GM23338 (cell line): Measurements from ENCODE around the gene CAAP1. TPM values are rescaled to one million over a fixed set of nuclear protein-coding genes. Genes with fewer than 3 reads are reported as not detected.
"Not testable (repeated sequence)": the region's sequence is repeated elsewhere in the genome, so short reads cannot be mapped to it uniquely, and the experiment has no call there.

Source experiments
- ATAC-seq: fragments of 200-7000 bp; cut with Tn5 transposase; 3 replicates; pipeline ENCODE4 v1.9.1; 2020
- DNase-seq: peaks from one replicate; pipeline ENCODE4 v3.0.0-alpha.2; 2015; ENCODE audit warnings: low spot score
- H2AFZ ChIP-seq: fragments of 200-600 bp; sonication (generic); 2 replicates; pipeline ENCODE4 v1.8.0; 2016; ENCODE audit warnings: antibody characterized with exemption, mild to moderate bottlenecking, moderate library complexity
- H3F3A ChIP-seq: fragments of 200-600 bp; sonication (generic); replicated peaks from 2 replicates; pipeline ENCODE4 v1.8.0; 2017; ENCODE audit warnings: antibody characterized with exemption, mixed run types, low read depth
- H3K27ac ChIP-seq: fragments of 200-600 bp; sonication (generic); 2 replicates; pipeline ENCODE4 v1.6.1; 2016; ENCODE audit warnings: low read depth
- H3K27me3 ChIP-seq: fragments of 200-600 bp; sonication (generic); 2 replicates; pipeline ENCODE4 v1.8.0; 2016; ENCODE audit warnings: mild to moderate bottlenecking, mixed run types, moderate library complexity; ENCODE audit not compliant: insufficient read depth
- H3K36me3 ChIP-seq: fragments of 200-600 bp; sonication (generic); 2 replicates; pipeline ENCODE4 v1.8.0; 2016; ENCODE audit warnings: mild to moderate bottlenecking; ENCODE audit not compliant: insufficient read depth
- H3K4me1 ChIP-seq: fragments of 200-600 bp; sonication (generic); 2 replicates; pipeline ENCODE4 v1.8.0; 2016; ENCODE audit warnings: mild to moderate bottlenecking, moderate library complexity; ENCODE audit not compliant: insufficient read depth
- H3K4me2 ChIP-seq: fragments of 200-600 bp; sonication (generic); 2 replicates; pipeline ENCODE4 v1.7.1; 2017; ENCODE audit warnings: mixed run types
- H3K4me3 ChIP-seq: fragments of 200-600 bp; sonication (generic); 2 replicates; pipeline ENCODE4 v1.6.1; 2016; ENCODE audit warnings: mixed run types
- H3K79me2 ChIP-seq: fragments of 200-600 bp; sonication (generic); replicated peaks from 2 replicates; pipeline ENCODE4 v1.8.0; 2017; ENCODE audit warnings: mild to moderate bottlenecking; ENCODE audit not compliant: insufficient read depth
- H3K9me2 ChIP-seq: fragments of 200-600 bp; sonication (generic); 2 replicates; pipeline ENCODE4 v1.8.0; 2017; ENCODE audit not compliant: insufficient read depth
- H4K20me1 ChIP-seq: fragments of 200-600 bp; sonication (generic); replicated peaks from 2 replicates; pipeline ENCODE4 v1.8.0; 2017; ENCODE audit warnings: mild to moderate bottlenecking; ENCODE audit not compliant: insufficient read depth
- H3K27ac Mint-ChIP-seq: 2 replicates; pipeline ENCODE4 v1.8.0; 2020; ENCODE audit warnings: inconsistent platforms, mild to moderate bottlenecking, moderate library complexity, mixed read lengths
- H3K27me3 Mint-ChIP-seq: 3 replicates; pipeline ENCODE4 v1.8.0; 2022; ENCODE audit warnings: low read depth, mild to moderate bottlenecking, moderate library complexity, mixed read lengths, inconsistent platforms; ENCODE audit not compliant: insufficient read depth, poor library complexity
- H3K36me3 Mint-ChIP-seq: 3 replicates; pipeline ENCODE4 v1.8.0; 2021; ENCODE audit warnings: low read depth, mild to moderate bottlenecking, inconsistent platforms, moderate library complexity, mixed read lengths
- H3K4me1 Mint-ChIP-seq: 3 replicates; pipeline ENCODE4 v1.8.0; 2020; ENCODE audit warnings: mild to moderate bottlenecking, inconsistent platforms, mixed read lengths
- H3K4me3 Mint-ChIP-seq: 3 replicates; pipeline ENCODE4 v1.8.0; 2021; ENCODE audit warnings: moderate library complexity, mild to moderate bottlenecking, inconsistent platforms, mixed read lengths
- H3K9me3 Mint-ChIP-seq: 3 replicates; pipeline ENCODE4 v1.8.0; 2020; ENCODE audit warnings: moderate library complexity, mild to moderate bottlenecking, inconsistent platforms, mixed read lengths
- CREB1 ChIP-seq: fragments of 250-450 bp; sonication (Bioruptor Pico); IDR thresholded peaks from 2 replicates; pipeline ENCODE4 v1.5.0; 2020; ENCODE audit warnings: low read depth, mild to moderate bottlenecking, moderate library complexity
- CTCF ChIP-seq, 2 experiments: fragments of 200-600 bp in 1 of 2; sonication (generic) in 1 of 2; conservative IDR thresholded peaks; 2 replicates each; pipeline versions ENCODE4 v1.5.1 to v1.6.1; 2016 to 2017; ENCODE audit warnings: antibody characterized with exemption in 2 of 2, low read depth in 2 of 2, mild to moderate bottlenecking in 2 of 2, moderate library complexity in 1 of 2
- ETS1 ChIP-seq: IDR thresholded peaks from 2 replicates; pipeline ENCODE4 v1.6.1; 2016; ENCODE audit warnings: antibody characterized with exemption
- EZH2phosphoT487 ChIP-seq: fragments of 200-600 bp; sonication (generic); IDR thresholded peaks from one replicate; pipeline ENCODE4 v1.8.1; 2018; ENCODE audit warnings: antibody characterized with exemption; ENCODE audit not compliant: unreplicated experiment
- JUNB ChIP-seq: IDR thresholded peaks from one replicate; pipeline ENCODE4 v1.6.1; 2016; ENCODE audit warnings: antibody characterized with exemption; ENCODE audit not compliant: unreplicated experiment
- NANOG ChIP-seq: IDR thresholded peaks from 2 replicates; pipeline ENCODE4 v1.6.1; 2016; ENCODE audit warnings: antibody characterized with exemption, borderline replicate concordance
- POLR2AphosphoS5 ChIP-seq: IDR thresholded peaks from 2 replicates; pipeline ENCODE4 v1.6.1; 2016; ENCODE audit warnings: antibody characterized with exemption, low read depth
- STAT1 ChIP-seq: IDR thresholded peaks from one replicate; pipeline ENCODE4 v1.6.1; 2016; ENCODE audit warnings: antibody characterized with exemption; ENCODE audit not compliant: unreplicated experiment
- ZNF114 ChIP-seq: fragments of 250-450 bp; sonication (Bioruptor Pico); IDR thresholded peaks from 2 replicates; pipeline ENCODE4 v1.5.0; 2020; ENCODE audit warnings: mild to moderate bottlenecking, moderate library complexity
- ZNF331 ChIP-seq: fragments of 250-450 bp; sonication (Bioruptor Pico); IDR thresholded peaks from 2 replicates; pipeline ENCODE4 v1.5.0; 2020; ENCODE audit warnings: low read depth, mild to moderate bottlenecking, moderate library complexity
- ZNF462 ChIP-seq: fragments of 250-450 bp; sonication (Bioruptor Pico); IDR thresholded peaks from 2 replicates; pipeline ENCODE4 v1.5.0; 2020; ENCODE audit warnings: mild to moderate bottlenecking, moderate library complexity
- polyA plus RNA-seq: library from polyadenylated mRNA; unstranded; fragments of >200 nt; fragmentation: Nextera tagmentation; extraction: Ambion mirVana; gene quantifications from 2 replicates; pipeline ENCODE4 v1.2.1, GENCODE V29; 2016
- total RNA-seq: library from RNA; depleted of rRNA; stranded (reverse); fragments of >200 nt; shearing (Covaris generic); gene quantifications from 2 replicates; pipeline ENCODE4 v1.2.3, GENCODE V29; 2014

The CAAP1 gene
- total and polyA plus RNA-seq, 2 experiments from 2014 or later, result 47.9 to 59.7 TPM

- H3K4me2 ChIP-seq, ATAC-seq, H3K36me3 Mint-ChIP-seq, H4K20me1 ChIP-seq, H3K27me3 ChIP-seq, H3K27ac ChIP-seq, H3K36me3 ChIP-seq, H3K4me3 ChIP-seq, H3K4me1 ChIP-seq, H3K27me3 Mint-ChIP-seq, H2AFZ ChIP-seq, H3K4me1 Mint-ChIP-seq, H3K9me3 Mint-ChIP-seq, H3K9me2 ChIP-seq, H3F3A ChIP-seq, H3K79me2 ChIP-seq, H3K4me3 Mint-ChIP-seq, DNase-seq, H3K27ac Mint-ChIP-seq: not testable (repeated sequence)
These were observed 64.1 kb downstream of the CAAP1 start for GRCh38 chr9:26828391-26828955.

- Histone ChIP-seq H3K4me2 (no peak overlapping the region), H3K4me3 (no peak overlapping the region), H4K20me1 (no peaks in the 10 kb centered on the region), H3K9me2 (peaks cover under 1% of the 10 kb centered on the region; the same call in 1 of the 2 replicates), H3K79me2 (no peaks in the 10 kb centered on the region), H2AFZ (no peak overlapping the region), H3K36me3 (no peaks in the 10 kb centered on the region), H3K27me3 (no peaks in the 10 kb centered on the region), H3K4me1 (no peaks in the 10 kb centered on the region), H3K27ac (no peak overlapping the region), H3F3A (no peaks in the 10 kb centered on the region)
- H3K36me3 Mint-ChIP-seq, result no peaks in the 10 kb centered on the region
- H3K9me3 Mint-ChIP-seq, result no peaks in the 10 kb centered on the region
- ATAC-seq (no peak), DNase-seq (no peak)
- H3K4me3 Mint-ChIP-seq, result no peak overlapping the region
- H3K27me3 Mint-ChIP-seq, result peaks cover 1% of the 10 kb centered on the region
- no peak overlapping the region for H3K27ac Mint-ChIP-seq
- no peaks in the 10 kb centered on the region for H3K4me1 Mint-ChIP-seq
- TF ChIP-seq ZNF462 (CRISPR knock-in tag) (no peak), CTCF (conservative IDR thresholded peaks at IDR 0.05; ENCODE audit: low read depth in 2 of 2) (no peak), EZH2phosphoT487 (no peak), ZNF331 (CRISPR knock-in tag) (no peak), POLR2AphosphoS5 (no peak), ETS1 (no peak), CREB1 (CRISPR knock-in tag) (no peak), ZNF114 (CRISPR knock-in tag) (no peak), JUNB (no peak), NANOG (no peak), STAT1 (no peak)
These were observed 77.8 kb downstream of the CAAP1 start for GRCh38 chr9:26814799-26815198.
